ENCODE results near the gene BRIX1.

The BRIX1 gene

GRCh38 chr5:34929720-34930461 is 14.4 kb downstream of the BRIX1 start:
- peak overlapping the region; percentile 96 for H3K4me3 ChIP-seq (ENCODE audit: low read depth, low read length)
- TF ChIP-seq, protein P1, sequence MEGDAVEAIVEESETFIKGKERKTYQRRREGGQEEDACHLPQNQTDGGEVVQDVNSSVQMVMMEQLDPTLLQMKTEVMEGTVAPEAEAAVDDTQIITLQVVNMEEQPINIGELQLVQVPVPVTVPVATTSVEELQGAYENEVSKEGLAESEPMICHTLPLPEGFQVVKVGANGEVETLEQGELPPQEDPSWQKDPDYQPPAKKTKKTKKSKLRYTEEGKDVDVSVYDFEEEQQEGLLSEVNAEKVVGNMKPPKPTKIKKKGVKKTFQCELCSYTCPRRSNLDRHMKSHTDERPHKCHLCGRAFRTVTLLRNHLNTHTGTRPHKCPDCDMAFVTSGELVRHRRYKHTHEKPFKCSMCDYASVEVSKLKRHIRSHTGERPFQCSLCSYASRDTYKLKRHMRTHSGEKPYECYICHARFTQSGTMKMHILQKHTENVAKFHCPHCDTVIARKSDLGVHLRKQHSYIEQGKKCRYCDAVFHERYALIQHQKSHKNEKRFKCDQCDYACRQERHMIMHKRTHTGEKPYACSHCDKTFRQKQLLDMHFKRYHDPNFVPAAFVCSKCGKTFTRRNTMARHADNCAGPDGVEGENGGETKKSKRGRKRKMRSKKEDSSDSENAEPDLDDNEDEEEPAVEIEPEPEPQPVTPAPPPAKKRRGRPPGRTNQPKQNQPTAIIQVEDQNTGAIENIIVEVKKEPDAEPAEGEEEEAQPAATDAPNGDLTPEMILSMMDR (IDR thresholded peaks at IDR 0.05; ENCODE audit: borderline replicate concordance, insufficient read depth, low read depth, low read length) = no peak

- TF ChIP-seq, protein P1 (IDR thresholded peaks at IDR 0.05; ENCODE audit: borderline replicate concordance, insufficient read depth, low read depth, low read length) = no peak
- peak overlapping the region; percentile 96 for H3K4me3 ChIP-seq (ENCODE audit: low read depth, low read length)
Measured at GRCh38 chr5:34930462-34930844, 14.9 kb downstream of the BRIX1 start.

DNA sequence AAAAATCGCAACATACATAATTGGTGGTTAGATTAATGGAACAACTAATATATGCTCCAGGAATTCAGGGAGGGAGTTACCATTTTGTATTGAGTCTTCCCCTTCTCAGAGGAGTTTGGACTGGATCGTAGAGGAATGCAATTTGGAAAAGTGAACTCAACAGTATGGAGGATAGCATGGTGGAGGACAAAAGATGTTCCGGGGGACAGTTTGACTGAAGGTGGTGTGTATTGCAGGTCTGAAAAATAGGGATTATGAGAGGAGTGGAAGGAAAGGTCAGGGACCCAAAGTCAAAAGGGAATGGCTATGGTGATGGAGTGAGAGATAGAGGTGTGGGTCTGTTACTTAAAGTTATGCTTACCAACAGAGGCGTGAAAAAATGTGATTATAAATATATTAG is 15.4 kb downstream of the BRIX1 start:
- TF ChIP-seq, protein P1 (IDR thresholded peaks at IDR 0.05; ENCODE audit: borderline replicate concordance, insufficient read depth, low read depth, low read length) = no peak
- H3K4me3 ChIP-seq (ENCODE audit: low read depth, low read length) = peak overlapping the region; percentile 96

DNA sequence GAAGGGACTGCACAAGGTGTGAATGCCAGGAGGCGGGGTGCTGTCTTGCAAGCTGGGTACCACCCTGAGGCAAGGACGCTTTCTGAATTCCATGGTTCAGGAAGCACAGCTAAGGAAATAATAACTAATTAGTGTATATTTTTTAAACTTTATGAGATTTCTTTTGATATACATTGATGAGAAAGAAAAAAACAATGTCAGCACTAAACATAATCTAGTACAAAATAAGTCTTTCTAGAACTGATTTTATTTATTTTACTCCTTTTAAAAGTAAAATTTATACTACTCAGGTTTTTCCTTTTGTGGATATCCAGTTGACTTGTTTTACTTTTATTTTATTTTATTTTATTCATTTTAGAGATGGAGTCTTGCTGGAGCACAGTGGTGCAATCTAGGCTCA is 17.4 kb downstream of the BRIX1 start:
- TF ChIP-seq, protein P1 (IDR thresholded peaks at IDR 0.05; ENCODE audit: borderline replicate concordance, insufficient read depth, low read depth, low read length) = no peak
- no peak overlapping the region for H3K4me3 ChIP-seq (ENCODE audit: low read depth, low read length)

- TF ChIP-seq, protein P1 (IDR thresholded peaks at IDR 0.05; ENCODE audit: borderline replicate concordance, insufficient read depth, low read depth, low read length) = no peak
- no peak overlapping the region for H3K4me3 ChIP-seq (ENCODE audit: low read depth, low read length)
Measured at GRCh38 chr5:34941936-34942335, 26.4 kb downstream of the BRIX1 start.

GRCh38 chr5:34944044-34944443 is 28.5 kb downstream of the BRIX1 start:
- H3K4me3 ChIP-seq (ENCODE audit: low read depth, low read length) = no peak overlapping the region
- TF ChIP-seq, protein P1 (IDR thresholded peaks at IDR 0.05; ENCODE audit: borderline replicate concordance, insufficient read depth, low read depth, low read length) = no peak

DNA sequence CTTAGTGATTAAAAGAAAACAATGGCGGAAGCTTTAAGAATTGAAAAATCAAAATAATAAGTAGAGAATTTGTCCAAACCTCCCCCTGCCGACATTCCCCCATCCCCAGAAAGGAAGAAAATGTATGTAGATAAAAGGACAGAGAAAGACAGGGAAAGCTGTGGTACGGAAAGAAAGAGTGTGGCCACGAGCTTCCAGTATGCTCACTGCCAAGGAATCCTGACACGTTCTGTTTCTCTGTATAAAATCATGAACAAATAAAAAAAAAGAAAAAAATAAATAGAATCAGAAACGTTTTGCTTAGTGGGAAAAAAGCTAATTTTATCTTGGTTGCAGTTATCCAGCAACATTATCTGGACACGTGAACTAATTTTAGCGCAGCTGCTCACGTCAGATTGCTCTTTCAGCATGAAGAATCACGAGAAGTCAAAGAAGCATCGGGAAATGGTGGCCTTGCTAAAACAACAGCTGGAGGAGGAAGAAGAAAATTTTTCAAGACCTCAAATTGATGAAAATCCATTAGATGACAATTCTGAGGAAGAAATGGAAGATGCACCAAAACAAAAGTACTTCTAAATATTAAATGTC is 29.0 kb downstream of the BRIX1 start:
- TF ChIP-seq, protein P1 (IDR thresholded peaks at IDR 0.05; ENCODE audit: borderline replicate concordance, insufficient read depth, low read depth, low read length) = no peak

More for the DNA sequence above, 29.0 kb downstream of the BRIX1 start:
- H3K4me3 ChIP-seq (ENCODE audit: low read depth, low read length) = no peak overlapping the region
